ENCODE results near the gene ANTXRL.
"Not testable (repeated sequence)": the region's sequence is repeated elsewhere in the genome, so short reads cannot be mapped to it uniquely, and the experiment has no call there.

Gene ANTXRL

DNA sequence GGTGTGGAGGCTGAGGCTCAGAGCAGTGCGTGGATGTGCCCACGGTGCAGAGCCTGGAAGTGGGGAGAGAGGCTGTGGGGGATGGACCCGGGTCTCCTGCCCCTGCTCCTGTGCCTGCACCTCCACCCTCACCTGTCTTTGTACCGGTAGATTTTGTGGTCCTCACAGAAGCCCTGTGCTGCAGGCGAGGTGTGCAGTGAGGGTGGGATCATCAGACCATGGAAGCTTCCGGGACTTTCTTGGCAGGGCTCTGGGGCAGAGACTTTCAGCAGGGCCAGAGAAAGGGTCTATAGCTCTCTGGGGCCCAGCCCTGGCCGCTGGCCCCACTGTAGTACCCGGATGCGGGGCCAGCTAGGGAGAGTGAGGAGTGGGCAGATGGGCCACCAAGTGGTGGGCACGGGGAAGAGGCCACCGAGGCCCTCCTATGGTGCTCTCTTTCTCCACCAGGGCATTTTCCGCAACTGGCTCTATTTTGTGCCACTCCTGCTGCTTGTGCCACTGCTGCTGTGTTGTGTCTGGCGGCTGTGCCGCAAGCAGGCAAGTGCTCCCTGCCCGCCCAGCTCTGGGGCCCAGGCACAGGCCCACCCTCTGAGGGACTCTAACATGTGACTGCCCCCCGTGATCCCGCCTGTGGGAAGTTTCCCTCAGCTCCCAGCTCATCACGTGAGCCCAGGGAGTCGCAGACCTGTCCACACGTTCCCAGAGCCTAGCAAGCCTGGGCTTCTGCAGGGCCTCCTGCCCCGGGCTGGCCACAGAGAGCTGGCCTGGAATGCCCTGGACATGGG lies 22.1 kb downstream of the ANTXRL start:
- DNase-seq: no peak

DNA sequence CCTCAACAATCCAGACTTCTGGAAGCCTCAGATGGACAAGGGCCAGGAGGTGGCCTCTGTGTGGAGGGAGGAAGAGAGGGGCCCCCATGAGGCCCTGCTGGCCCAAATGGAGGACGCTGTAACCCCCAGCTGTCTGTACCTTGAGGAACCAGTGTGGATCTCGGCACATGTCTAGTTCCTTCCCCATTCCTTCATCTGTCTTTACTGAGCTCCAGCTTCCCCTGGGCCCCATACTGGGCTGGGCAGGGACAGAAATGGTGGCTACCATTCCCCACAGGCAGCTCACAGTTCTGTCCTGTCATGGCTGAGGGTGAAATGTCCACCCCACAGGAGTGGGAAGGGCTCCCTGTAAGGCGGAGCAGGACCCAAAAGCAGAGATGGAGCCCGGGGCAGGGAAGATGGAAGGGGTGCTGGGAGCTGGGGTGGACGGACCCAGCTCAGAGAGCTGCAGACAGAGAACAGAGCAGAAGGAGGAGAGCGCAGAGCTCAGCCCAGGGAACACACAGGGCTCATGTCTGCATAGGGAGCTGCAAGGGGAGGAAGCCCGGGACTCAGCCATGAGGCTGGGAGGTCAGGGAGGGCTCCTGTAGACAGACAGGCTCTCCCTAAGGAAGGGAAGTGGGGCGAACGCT lies 22.8 kb downstream of the ANTXRL start:
- no peak for DNase-seq

DNA sequence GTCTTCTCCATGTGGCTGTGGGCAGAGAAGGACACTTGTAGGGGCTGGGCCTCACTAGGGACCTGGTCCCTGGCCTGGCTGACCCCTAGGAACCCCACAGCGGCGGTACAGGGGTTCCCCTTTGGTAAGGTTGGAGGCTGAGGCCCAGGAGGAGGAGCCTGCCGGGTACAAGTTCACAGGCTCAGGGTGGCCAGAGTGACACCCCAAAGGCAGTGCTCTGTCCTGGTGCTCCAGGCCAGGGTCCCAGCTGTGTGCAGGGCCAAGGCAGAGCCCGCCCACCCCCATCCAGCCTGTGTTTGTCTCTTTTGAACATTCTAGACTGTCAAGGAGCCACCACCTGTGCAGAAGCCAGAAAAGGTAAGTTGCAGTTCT lies 23.3 kb downstream of the ANTXRL start:
- DNase-seq: no peak

DNA sequence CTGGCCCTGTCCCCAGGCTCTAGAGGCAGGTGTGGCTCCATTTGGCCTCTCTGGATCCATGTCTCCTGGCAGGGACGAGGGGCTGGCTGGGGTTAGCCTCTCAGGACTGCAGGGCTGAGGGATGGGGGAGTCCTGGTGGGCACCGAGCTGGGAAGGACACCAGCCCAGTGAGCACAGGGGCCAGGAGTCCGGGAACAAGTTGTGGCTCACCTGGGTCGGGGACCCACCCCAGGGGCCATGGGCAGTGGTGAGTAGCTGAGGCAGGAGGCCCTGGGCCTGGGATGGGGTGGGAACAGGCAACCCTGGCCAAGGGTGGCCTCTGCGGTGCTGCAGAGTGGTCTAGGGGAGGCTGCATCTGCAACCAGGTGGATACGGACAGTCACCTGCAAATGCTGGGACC lies 24.1 kb downstream of the ANTXRL start:
- DNase-seq: no peak

DNA sequence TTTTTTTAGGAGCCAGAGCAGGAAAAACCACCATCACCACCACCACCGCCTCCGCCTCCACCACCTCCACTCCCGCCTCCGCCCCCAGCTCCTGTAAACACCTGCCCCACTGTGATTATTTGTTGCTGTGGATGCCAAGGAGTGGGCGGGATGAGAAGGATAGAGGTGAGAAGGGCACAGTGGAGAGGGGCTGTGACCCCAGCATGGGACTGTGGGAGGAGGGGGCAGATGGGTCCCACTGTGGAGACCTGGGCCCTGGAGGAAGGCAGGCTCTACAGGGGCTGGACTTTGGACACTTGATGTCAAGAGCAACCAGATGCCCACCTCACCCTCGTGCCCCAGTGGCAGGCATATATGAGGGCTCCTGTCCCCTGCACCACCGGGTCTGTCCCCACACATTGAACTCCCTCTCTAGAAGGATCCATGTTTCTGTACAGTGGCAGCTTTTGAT lies 24.7 kb downstream of the ANTXRL start:
- DNase-seq: no peak

DNA sequence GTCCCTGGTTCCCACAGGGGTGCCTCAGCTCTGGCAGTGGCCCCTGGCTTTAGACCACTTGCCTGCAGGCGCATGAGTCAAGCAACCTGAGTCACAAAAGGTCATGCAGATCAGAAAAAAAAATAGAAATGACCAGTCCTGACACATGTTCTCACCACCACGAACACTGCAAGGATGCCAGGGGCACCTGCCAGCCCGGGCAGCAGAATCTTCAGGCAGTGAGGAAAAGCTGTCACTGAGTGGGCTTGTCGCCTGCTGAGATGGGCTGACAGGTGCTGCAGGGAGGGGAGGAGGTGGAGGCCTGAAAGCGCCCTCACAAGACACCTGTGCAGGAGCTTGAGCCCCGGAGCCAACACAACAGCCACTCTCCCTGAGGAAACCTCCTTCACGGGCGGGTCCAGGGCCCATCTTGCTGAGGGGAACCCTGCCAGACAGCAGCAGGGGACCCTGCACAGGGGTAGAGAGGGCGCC lies 25.2 kb downstream of the ANTXRL start:
- DNase-seq: not testable (repeated sequence)

DNA sequence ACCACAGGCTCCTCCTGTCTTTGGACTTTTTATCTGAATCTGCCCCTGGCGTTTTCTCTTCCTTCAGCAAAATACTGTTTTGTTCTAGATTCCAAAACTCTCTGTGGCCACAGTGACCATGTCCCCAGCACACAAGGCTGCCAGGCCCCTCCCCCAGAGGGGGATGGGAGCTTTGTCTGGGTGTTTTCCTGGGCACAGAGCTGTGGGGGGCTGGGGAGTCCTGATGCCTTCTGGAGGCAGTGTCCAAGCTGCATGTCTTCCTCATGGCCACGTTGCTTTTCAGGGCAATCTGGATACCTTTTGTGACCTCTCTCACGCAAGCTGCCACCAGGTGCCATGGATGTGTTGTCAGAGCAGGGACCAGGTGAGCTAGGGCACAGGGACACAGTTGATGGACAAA lies 26.2 kb downstream of the ANTXRL start:
- DNase-seq: no peak

DNA sequence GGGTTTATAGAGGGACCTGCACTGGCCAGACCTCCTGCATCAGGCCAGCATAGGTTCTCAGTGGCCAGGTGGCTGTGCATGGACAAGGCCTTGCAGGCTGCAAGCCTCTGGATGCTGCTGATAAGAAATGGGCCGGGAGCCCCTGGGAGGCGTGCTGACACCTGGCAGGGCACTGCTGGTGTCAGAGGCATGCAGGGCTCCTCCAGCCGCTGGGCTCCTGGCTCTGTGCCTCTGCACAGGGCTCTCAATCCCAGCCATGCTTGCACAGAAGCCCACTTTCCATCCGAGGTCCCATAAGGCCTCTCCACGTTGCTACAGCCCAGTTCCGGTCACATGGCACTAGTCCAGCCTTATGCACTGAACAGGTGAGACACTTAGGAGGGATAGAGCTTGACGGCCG lies 27.3 kb downstream of the ANTXRL start:
- DNase-seq: no peak

DNA sequence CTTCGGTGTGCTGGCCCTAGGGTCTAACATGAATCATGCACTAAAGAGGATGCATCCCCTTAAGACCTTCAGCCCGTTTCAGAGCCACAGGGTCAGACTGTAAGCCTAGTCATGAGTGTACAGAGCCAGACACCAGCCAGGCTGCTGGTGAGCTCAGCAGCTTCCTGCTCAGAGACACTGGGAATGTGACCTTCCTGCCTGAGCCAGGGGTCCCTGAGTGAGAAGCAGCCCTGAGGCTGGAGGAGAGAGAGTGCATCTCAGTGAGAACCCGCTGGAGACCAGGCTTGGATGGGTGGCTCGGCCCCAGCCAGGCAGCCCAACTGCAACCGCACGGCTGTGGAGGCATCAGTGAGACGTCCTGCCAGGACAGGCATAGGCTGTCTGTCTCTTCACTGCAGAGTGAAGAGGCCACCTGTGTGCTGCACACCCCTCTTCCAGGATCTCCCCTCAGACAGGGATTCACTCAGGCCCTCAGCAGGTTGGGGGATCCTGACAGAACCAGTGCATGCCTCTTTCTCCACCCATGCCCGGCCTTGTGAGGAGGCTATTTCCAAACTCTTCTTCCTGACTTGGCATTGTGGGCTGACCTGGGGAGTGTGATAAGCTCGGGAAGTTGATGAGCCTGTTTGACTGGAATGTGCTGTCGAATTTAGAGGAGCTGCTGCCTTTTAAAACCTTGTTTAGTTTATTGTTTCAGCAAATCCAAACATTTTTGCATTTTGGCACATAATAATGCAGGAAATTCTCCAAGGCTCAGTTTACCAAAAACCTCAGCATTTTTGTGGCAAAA lies 28.5 kb downstream of the ANTXRL start:
- not testable (repeated sequence) for DNase-seq

DNA sequence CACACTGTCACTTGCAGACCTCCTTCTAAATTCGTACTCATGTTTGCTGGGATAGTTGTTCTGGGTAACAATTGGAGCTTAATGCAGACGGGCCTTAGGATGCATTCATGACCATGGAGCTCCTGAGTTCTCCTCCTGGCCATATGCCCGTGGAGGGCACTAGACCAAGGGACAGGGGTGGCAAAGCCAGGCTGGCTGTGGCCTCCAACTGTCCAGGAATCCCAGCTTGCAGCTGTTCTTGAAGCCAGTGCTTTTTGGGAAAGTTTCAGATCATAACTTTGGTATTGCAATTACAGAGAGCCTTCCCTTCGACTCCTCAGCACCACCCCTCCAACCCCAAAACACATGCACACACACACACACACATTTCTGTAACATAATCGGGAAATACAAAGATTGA lies 30.6 kb downstream of the ANTXRL start:
- DNase-seq: no peak

DNA sequence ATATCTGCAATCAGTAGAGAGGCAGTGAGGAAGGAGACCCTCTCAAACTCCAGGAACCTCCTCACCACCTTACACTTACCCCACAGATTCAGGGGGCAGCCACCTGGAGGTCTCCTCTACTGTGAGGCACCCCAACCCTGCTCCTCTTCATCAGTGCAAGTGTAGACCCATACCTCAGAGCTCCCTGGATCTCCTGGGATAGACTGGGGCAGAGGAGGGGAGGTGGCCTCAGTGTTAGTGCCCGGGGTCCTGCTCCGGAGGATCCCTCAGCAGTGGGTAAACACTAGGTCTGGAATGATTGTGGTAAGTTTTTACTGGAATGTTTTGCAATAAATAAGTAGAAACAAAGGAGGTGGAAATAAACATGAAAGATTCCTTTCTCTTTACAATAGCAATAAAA lies 31.1 kb downstream of the ANTXRL start:
- no peak for DNase-seq

DNA sequence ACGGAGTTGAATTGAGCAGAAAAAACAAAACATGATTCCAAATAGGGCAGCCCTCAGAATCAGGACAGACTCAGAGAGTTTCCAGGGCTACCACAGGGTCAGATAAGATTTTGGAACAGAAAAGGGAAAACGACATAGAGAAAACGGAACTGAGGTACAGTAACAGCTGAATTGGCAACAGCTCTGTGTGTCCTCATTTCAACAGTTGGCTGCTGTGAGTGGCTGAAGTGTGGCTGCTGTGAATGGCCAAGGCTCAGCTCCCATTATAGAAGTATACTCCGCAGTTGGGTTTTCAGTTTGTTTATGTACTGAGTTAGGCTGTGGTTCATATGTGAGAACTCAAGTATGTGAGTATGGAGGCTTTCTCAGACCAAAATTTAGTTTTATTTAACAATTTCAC lies 32.0 kb downstream of the ANTXRL start:
- no peak for DNase-seq

DNA sequence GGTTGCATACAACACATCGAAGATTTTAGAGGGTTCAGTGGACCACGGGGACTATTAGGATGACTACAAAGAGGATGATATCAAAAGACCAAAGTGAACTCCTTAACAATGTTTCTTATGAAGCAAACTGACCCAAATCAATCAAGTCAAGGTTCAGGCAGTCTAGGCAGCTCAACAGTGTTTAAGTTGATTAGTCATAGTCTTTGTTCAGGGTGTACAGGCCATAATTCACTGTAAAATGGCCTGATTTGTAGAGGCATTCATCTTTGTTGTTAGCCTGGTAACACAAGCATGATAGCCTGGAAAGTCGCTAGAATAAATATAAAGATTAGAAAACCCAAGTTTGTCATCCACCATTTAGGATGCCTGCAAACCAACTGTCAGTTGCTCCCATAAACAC lies 32.6 kb downstream of the ANTXRL start:
- no peak for DNase-seq

DNA sequence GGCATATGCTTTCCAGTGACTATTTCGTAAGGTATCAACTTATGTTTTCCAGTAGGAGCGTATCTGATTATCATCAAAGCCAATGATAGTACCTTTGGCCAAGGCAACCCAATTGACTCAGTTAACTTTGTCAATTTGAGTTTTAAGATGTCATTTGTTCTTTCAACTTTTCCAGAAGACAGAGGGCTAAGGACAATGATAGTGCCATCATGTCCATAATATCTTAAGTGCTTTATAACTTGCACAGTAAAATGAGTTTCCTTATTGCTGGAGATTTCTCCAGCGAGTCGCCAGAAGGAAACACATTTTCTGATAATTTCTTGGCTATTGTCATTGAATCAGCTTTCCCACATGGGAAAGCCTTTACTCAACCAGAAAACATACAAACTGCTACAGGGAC lies 35.0 kb downstream of the ANTXRL start:
- DNase-seq: no peak

DNA sequence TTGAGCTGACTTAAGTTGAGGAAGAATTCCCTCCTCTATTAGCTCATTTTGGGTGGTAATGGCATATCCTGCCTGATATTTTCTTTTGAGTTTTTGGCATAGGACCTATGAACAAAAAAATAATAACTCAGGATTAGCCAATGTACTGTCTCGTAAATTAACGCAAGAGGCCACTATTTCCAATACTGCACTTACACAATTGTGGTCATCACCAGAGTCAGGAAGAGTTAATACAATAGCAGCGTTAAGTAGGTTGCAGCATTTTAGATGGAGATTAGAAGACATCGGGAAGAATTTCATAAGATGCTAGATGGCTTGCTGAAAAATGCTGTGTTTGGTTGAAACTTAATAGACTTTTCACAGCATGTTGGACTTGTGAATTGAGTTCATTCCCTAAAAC lies 36.4 kb downstream of the ANTXRL start:
- no peak for DNase-seq

DNA sequence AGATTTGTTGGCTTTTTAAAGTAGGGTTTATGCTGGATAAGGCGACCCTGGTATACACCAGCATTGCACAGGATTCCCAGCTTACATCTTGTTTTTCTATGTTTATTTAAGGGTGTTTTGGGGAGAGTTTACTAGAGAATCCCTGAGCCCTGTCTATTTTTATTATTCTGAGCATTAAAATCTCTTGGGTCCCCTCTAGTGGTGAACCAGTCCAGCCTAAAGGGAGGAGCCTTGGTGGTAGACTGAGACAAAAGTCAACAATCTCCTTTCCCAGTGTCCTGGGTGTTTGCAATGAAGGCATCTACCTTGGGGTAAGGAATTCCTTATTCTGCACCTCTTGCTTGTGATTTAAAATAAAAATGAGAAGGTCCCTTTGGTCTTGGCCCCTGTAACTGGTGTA lies 38.2 kb downstream of the ANTXRL start:
- DNase-seq: no peak

DNA sequence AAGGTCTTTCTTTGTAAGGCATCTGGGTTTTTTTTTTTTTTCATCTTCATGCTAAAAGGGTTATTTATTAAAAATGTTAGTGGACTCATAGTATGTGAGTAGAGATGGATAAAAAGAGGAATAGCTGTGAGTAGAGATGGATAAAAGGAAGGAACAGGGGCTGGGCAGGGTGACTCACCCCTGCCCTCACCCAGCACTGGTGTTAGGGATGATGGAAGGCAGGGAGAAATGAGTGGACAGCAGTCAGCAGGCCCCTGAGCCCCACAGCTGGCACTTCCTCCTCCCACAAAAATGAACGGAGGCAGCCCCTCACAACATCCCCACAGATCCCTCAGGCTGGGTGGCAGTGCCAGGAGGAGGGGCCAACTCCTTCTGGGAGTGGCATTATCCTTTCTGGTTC lies 39.3 kb downstream of the ANTXRL start:
- no peak for DNase-seq

DNA sequence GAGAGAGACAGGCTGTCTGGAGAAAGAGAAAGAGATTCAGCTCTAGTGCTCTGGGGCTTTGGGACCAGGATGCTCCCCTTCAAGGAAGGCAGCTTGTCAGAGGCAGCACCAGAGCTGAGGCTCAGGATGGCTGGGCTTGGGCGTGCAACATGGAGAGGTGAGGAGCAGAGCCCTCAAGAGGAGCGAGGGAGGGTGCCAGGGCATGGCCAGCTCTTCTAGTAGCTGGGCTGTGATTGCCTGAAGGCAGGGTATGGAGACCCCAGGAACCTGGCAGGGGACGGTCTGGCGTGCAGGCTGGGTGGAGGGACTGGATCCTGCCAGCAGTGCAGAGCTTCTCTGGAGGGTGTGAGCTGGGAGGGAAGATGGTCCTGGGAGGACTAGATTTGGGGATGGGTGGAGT lies 40.2 kb downstream of the ANTXRL start:
- DNase-seq: no peak

DNA sequence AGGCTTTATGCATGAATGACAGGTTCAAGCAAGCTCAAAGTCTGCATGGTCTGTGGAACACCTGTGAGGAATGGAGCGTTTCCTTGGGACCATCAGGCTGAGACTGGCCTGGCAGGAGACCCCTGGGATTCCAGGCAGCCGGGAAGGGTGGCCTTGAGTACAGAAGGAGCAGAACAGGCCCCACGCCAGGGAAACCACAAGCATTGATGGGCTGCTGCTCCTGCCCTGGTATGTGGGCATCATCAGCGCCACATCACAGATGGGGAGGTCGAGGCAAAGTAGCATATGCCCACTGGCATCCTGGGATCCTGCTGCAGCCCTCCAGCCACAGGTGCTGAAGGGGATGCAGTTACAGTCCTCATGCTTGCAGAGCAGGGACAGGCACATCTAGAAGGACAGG lies 40.9 kb downstream of the ANTXRL start:
- DNase-seq: no peak

DNA sequence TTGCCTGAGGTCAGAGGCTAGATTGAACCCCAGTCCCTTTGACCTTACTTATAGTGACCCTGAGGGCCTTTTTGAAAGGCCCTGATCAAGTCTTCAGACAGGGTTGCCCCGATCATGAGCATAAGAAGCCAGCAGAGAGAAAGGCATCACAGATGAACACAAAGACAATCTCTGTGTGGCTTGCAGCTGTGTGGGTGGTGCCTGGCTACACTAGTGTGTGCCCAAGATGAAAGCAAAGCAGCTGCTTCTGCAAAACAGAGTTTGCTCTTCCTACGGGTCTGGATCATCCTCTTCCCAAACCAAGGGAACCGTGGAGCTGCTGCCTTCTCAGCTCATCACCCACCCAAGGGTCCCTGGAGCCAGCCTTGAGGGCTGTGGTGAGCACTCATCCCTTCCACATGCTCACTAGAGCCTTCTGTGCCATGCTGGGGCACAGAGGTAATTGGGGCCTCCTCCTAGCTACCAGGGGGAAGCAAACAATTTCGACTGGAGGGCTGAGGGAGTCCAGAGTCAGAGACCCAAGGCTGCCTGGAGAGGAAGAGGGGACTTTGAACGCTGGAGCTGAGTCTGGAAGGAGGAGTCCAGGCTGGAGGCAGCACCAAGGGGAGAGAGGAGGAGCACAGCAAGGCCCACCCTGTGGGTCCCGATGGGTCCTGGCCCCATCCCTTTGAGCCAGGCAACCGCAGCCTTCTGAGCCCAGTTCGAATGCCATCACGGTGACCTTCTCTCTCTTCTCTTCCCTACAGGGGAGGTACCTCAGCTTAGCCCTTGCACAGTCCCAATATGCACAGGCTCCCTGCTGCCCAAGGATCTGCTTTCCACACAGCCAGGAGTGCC lies 42.3 kb downstream of the ANTXRL start:
- DNase-seq: peak in 9 of 14 donors; percentile 46 to 76 (median 58)

DNA sequence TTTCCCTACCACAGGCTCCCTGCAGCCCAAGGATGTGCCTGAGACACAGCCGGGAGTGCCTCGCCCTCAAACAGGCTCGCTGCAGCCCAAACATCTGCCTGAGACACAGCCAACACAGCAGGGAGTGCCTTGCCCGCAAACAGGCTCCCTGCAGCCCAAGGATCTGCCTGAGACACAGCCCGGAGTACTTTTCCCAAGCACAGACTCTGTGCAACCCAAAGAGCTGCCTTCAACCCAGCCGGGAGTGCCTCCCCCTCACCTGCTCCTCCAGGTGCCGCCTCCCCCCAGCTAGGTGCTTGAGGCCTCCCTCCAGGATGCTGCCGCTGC lies 42.9 kb downstream of the ANTXRL start:
- DNase-seq: peak in 2 of 14 donors; percentile 34 to 54

DNA sequence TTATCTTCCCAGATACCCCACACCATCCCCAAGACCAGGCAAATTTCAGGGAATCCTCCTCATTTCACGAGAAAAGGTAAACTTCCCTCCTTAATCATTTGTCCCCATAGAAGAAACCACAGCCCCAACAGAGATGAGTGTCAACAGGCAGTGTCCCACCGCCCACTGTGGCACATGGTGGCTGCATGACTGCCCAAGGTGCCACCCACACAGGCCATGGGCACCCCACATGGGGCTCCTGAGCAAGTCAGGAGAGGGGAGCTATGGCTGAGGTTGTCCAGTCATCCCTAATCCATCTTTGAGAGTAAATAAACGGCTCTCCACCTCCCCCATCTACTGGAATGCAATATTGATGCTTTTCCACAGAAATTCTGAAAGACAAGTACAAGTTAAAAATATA lies 44.1 kb downstream of the ANTXRL start:
- no peak for DNase-seq

DNA sequence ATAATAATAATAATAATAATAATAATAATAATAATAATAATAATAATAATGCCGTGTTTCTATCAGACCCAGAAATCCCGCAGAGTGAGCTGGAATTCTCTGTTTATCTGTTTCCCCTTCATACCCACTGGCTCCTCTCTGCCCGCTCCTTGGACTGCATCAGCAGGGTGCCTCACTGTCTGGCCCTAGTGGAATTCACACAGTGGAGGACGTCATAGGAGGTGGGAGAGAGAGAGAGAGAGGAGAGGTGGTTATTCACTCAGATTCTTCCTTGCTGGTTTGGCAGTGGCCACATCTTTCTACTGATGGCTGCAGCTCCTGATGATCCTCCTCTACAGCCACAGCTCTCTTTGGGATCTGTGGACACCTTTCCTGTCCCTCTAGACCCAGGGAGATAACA lies 78.7 kb downstream of the ANTXRL start:
- DNase-seq: not testable (repeated sequence)

All from C1 segment of cervical spinal cord (tissue), 14 donors.